H1 (cell line): Measurements from ENCODE around the gene MMP19. TPM values are rescaled to one million over a fixed set of nuclear protein-coding genes. Genes with fewer than 3 reads are reported as not detected.

Source experiments
- CTCF ChIA-PET: fragments of 300-600 bp; sonication (Branson Sonifier 250); formaldehyde crosslinking; loops from one replicate; lab custom pipeline; 2021; ENCODE audit not compliant: partially characterized antibody; lab: Charles Lee
- POLR2A ChIA-PET: fragments of 300-600 bp; sonication (Branson Sonifier 250); formaldehyde crosslinking; loops from one replicate; lab custom pipeline; 2021; ENCODE audit warnings: inconsistent platforms; ENCODE audit not compliant: partially characterized antibody; lab: Charles Lee
- DNase-seq, 2 experiments: peaks; one replicate each; pipeline versions ENCODE4 v3.0.0 to v3.0.0-alpha.2; 2010 to 2022; ENCODE audit warnings: low spot score in 2 of 2, low read depth in 1 of 2, mixed read lengths in 1 of 2
- FAIRE-seq: peaks from 2 replicates; lab custom pipeline; 2011; peaks lifted over from hg19 to GRCh38; lab: Jason Lieb, UNC
- H2AFZ ChIP-seq: 2 replicates; pipeline ENCODE4 v1.8.1; 2012; ENCODE audit warnings: low read length, inconsistent platforms
- H2AK5ac ChIP-seq: 2 replicates; pipeline ENCODE4 v1.6.1; 2013; ENCODE audit warnings: low read depth, low read length
- H2BK120ac ChIP-seq: replicated peaks from 2 replicates; pipeline ENCODE3; 2013; ENCODE audit warnings: low read depth, low read length, inconsistent platforms
- H2BK12ac ChIP-seq: 2 replicates; pipeline ENCODE4 v1.6.1; 2013; ENCODE audit warnings: low read depth, low read length
- H2BK15ac ChIP-seq: 2 replicates; pipeline ENCODE4 v1.6.1; 2013; ENCODE audit warnings: low read length
- H2BK20ac ChIP-seq: 2 replicates; pipeline ENCODE4 v1.6.1; 2013; ENCODE audit warnings: low read length
- H2BK5ac ChIP-seq: 2 replicates; pipeline ENCODE4 v1.6.1; 2013; ENCODE audit warnings: low read depth, low read length
- H3K14ac ChIP-seq: 2 replicates; pipeline ENCODE4 v1.6.1; 2013; ENCODE audit warnings: inconsistent platforms; ENCODE audit not compliant: insufficient read length
- H3K18ac ChIP-seq: 2 replicates; pipeline ENCODE4 v1.6.1; 2013; ENCODE audit warnings: low read length; ENCODE audit errors: extremely low read depth
- H3K23ac ChIP-seq: 2 replicates; pipeline ENCODE4 v1.6.1; 2013; ENCODE audit warnings: inconsistent platforms; ENCODE audit not compliant: insufficient read length
- H3K23me2 ChIP-seq: 2 replicates; pipeline ENCODE4 v1.6.1; 2013; ENCODE audit warnings: low read depth, low read length
- H3K27ac ChIP-seq: 2 replicates; pipeline ENCODE4 v1.6.1; 2011; ENCODE audit warnings: low read depth, low read length, inconsistent platforms
- H3K27me3 ChIP-seq, 4 experiments: replicated peaks in 1 of 4; 1 replicate in 1 of 4; 2 replicates in 3 of 4; pipeline versions ENCODE4 v1.6.1 to v1.8.1; 2011 to 2013; ENCODE audit warnings: low read length in 3 of 4, mild to moderate bottlenecking in 3 of 4, inconsistent platforms in 2 of 4, mixed read lengths in 2 of 4, moderate library complexity in 1 of 4; ENCODE audit not compliant: control insufficient read depth in 3 of 4, insufficient read depth in 3 of 4; ENCODE audit errors: extremely low read depth in 1 of 4
- H3K36me3 ChIP-seq, 4 experiments: 2 replicates each; pipeline versions ENCODE4 v1.6.1 to v1.8.1; 2011 to 2013; ENCODE audit warnings: mild to moderate bottlenecking in 4 of 4, low read length in 3 of 4, moderate library complexity in 2 of 4, control low read depth in 1 of 4, inconsistent platforms in 1 of 4; ENCODE audit not compliant: insufficient read depth in 4 of 4, control insufficient read depth in 2 of 4
- H3K4ac ChIP-seq: replicated peaks from 2 replicates; pipeline ENCODE3; 2013; ENCODE audit warnings: low read length, low read depth, mixed read lengths, inconsistent platforms; ENCODE audit not compliant: insufficient read length
- H3K4me1 ChIP-seq, 4 experiments: replicated peaks in 1 of 4; 1 replicate in 1 of 4; 2 replicates in 3 of 4; pipeline versions ENCODE4 v1.6.1 to v1.8.1; 2011 to 2013; ENCODE audit warnings: low read length in 3 of 4, inconsistent platforms in 2 of 4, mixed read lengths in 1 of 4; ENCODE audit not compliant: insufficient read depth in 4 of 4, control insufficient read depth in 3 of 4
- H3K4me2 ChIP-seq, 2 experiments: 2 replicates each; pipeline versions ENCODE4 v1.6.1 to v1.8.1; 2011 to 2013; ENCODE audit warnings: low read depth in 2 of 2, low read length in 2 of 2, control low read depth in 1 of 2, inconsistent platforms in 1 of 2, mild to moderate bottlenecking in 1 of 2; ENCODE audit not compliant: insufficient read depth in 1 of 2
- H3K4me3 ChIP-seq, 4 experiments: fragments of 200-600, 300-600 bp in 1 of 4; sonication (generic), shearing (Covaris generic), sonication (Bioruptor Twin) in 1 of 4; 2 replicates each; pipeline versions ENCODE4 v1.5.1 to v1.8.1; 2011 to 2016; ENCODE audit warnings: low read length in 4 of 4, low read depth in 3 of 4, control low read depth in 2 of 4, inconsistent platforms in 2 of 4, mild to moderate bottlenecking in 2 of 4, mixed read lengths in 1 of 4, moderate library complexity in 1 of 4; ENCODE audit not compliant: insufficient read depth in 2 of 4; ENCODE audit errors: extremely low read depth in 1 of 4
- H3K56ac ChIP-seq: replicated peaks from 2 replicates; pipeline ENCODE3; 2013; ENCODE audit warnings: low read depth, mild to moderate bottlenecking, mixed read lengths, low read length, inconsistent platforms; ENCODE audit not compliant: insufficient read length
- H3K79me1 ChIP-seq: 2 replicates; pipeline ENCODE4 v1.6.1; 2013; ENCODE audit warnings: low read depth, low read length, control low read depth
- H3K79me2 ChIP-seq, 2 experiments: 2 replicates each; pipeline versions ENCODE4 v1.6.1 to v1.8.1; 2012 to 2013; ENCODE audit warnings: low read length in 2 of 2, mild to moderate bottlenecking in 2 of 2, inconsistent platforms in 1 of 2; ENCODE audit not compliant: insufficient read depth in 2 of 2, control insufficient read depth in 1 of 2
- H3K9ac ChIP-seq, 4 experiments: replicated peaks in 1 of 4; 1 replicate in 1 of 4; 2 replicates in 3 of 4; pipeline versions ENCODE4 v1.6.1 to v1.8.1; 2011 to 2013; ENCODE audit warnings: low read depth in 3 of 4, low read length in 3 of 4, control low read depth in 2 of 4, mild to moderate bottlenecking in 2 of 4, moderate library complexity in 2 of 4, inconsistent platforms in 1 of 4; ENCODE audit errors: extremely low read depth in 1 of 4
- H3K9me3 ChIP-seq, 2 experiments: 2 replicates each; pipeline versions ENCODE4 v1.6.1 to v1.8.1; 2012 to 2013; ENCODE audit warnings: mild to moderate bottlenecking in 2 of 2, moderate library complexity in 2 of 2, control low read depth in 1 of 2, inconsistent platforms in 1 of 2, low read depth in 1 of 2, low read length in 1 of 2, mixed read lengths in 1 of 2; ENCODE audit not compliant: insufficient read depth in 2 of 2
- H4K20me1 ChIP-seq, 2 experiments: replicated peaks in 1 of 2; 2 replicates each; pipeline versions ENCODE3 to v1.8.1; 2011 to 2013; ENCODE audit warnings: inconsistent platforms in 2 of 2, low read length in 2 of 2, mild to moderate bottlenecking in 1 of 2; ENCODE audit not compliant: insufficient read depth in 2 of 2, control insufficient read depth in 1 of 2
- H4K5ac ChIP-seq: 2 replicates; pipeline ENCODE4 v1.6.1; 2013; ENCODE audit warnings: low read length, low read depth, mixed read lengths, inconsistent platforms; ENCODE audit not compliant: insufficient read length
- H4K8ac ChIP-seq: 2 replicates; pipeline ENCODE4 v1.8.0; 2013; ENCODE audit warnings: mild to moderate bottlenecking, moderate library complexity, low read length, inconsistent platforms; ENCODE audit not compliant: insufficient read depth; ENCODE audit errors: extremely low read depth
- H4K91ac ChIP-seq: replicated peaks from 2 replicates; pipeline ENCODE3; 2013; ENCODE audit warnings: low read length, mixed read lengths, inconsistent platforms; ENCODE audit not compliant: insufficient read length
- ATF3 ChIP-seq: IDR thresholded peaks from 2 replicates; pipeline ENCODE4 v1.6.1; 2011; ENCODE audit warnings: low read depth, mild to moderate bottlenecking, low read length; ENCODE audit not compliant: insufficient read depth
- CBX8 ChIP-seq: fragments of 300-800, 300-1000 bp; sonication (generic); IDR thresholded peaks from 2 replicates; pipeline ENCODE4 v1.7.1; 2016; ENCODE audit warnings: low read depth, low read length, borderline replicate concordance
- EGR1 ChIP-seq: IDR thresholded peaks from 2 replicates; pipeline ENCODE4 v1.6.1; 2011; ENCODE audit warnings: low read depth, low read length, borderline replicate concordance
- EP300 ChIP-seq, 2 experiments: IDR thresholded peaks; 1 replicate in 1 of 2; 2 replicates in 1 of 2; pipeline ENCODE4 v1.6.1; 2011 to 2012; ENCODE audit warnings: low read depth in 2 of 2, low read length in 2 of 2, mild to moderate bottlenecking in 2 of 2, borderline replicate concordance in 1 of 2, inconsistent platforms in 1 of 2, moderate library complexity in 1 of 2
- NRF1 ChIP-seq: IDR thresholded peaks from 2 replicates; pipeline ENCODE4 v1.6.1; 2011; ENCODE audit warnings: mild to moderate bottlenecking, low read depth, low read length, improper control_type of control experiment
- RNF2 ChIP-seq: fragments of 200-900, 300-1000 bp; sonication (generic); IDR thresholded peaks from 2 replicates; pipeline ENCODE4 v1.7.1; 2016; ENCODE audit warnings: borderline replicate concordance, low read depth, mild to moderate bottlenecking, antibody characterized with exemption, low read length; ENCODE audit not compliant: poor library complexity, severe bottlenecking; ENCODE audit errors: missing control alignments
- RXRA ChIP-seq: IDR thresholded peaks from 2 replicates; pipeline ENCODE4 v1.6.1; 2011; ENCODE audit warnings: low read depth, mild to moderate bottlenecking, low read length, moderate library complexity; ENCODE audit not compliant: insufficient read depth
- SIN3A ChIP-seq, 2 experiments: IDR thresholded peaks in 1 of 2; conservative IDR thresholded peaks in 1 of 2; 2 replicates each; pipeline ENCODE4 v1.6.1; 2011 to 2012; ENCODE audit warnings: low read length in 2 of 2, improper control_type of control experiment in 1 of 2, low read depth in 1 of 2, mild to moderate bottlenecking in 1 of 2
- SUZ12 ChIP-seq: fragments of 200-600 bp; sonication (generic); IDR thresholded peaks from 2 replicates; pipeline ENCODE4 v1.6.1; 2012; ENCODE audit warnings: mild to moderate bottlenecking, inconsistent platforms, low read length, moderate library complexity, mixed read lengths
- TCF12 ChIP-seq: IDR thresholded peaks from 2 replicates; pipeline ENCODE4 v1.6.1; 2011; ENCODE audit warnings: low read depth, mild to moderate bottlenecking, low read length
- WGBS, 2 experiments: shearing (Covaris generic) in 1 of 2; methylation state at CpG; one replicate each; pipeline versions ENCODE4 v1.1.6 to v1.1.7; 2013 to 2015; ENCODE audit warnings: low lambda C conversion rate in 2 of 2, mixed read lengths in 2 of 2, inconsistent platforms in 1 of 2, low coverage in 1 of 2, missing lambda C conversion rate in 1 of 2; ENCODE audit not compliant: insufficient replicate concordance in 2 of 2, insufficient coverage in 1 of 2, insufficient read length in 1 of 2; ENCODE audit errors: extremely low coverage in 1 of 2, missing lambda C conversion rate in 1 of 2; 5-methylcytosine and 5-hydroxymethylcytosine counted together
- polyA plus RNA-seq, 7 experiments: library from polyadenylated mRNA; depleted of rRNA in 3 of 7; stranded (reverse) in 5 of 7; unstranded in 2 of 7; fragments of >200 nt in 5 of 7; fragments of 200-250 nt in 2 of 7; gene quantifications; 1 replicate in 5 of 7; 2 replicates in 1 of 7; 4 replicates in 1 of 7; pipeline versions ENCODE4 v1.2.1 to v1.2.3, GENCODE V29; 2011 to 2013; ENCODE audit warnings: missing spikeins in 2 of 7, mixed read lengths in 2 of 7
- total RNA-seq: library from RNA; stranded (reverse); fragmentation: NEBNext Ultra II Directional; extraction: Animal tissue kit (Norgen Biotek cat#: 25700); gene quantifications from 2 replicates; pipeline ENCODE4 v1.2.1, GENCODE V29; 2021

Gene MMP19
- total and polyA plus RNA-seq, 2 of the 8 experiments (the other 6 are each of a cell fraction or from before 2014, with no cell fraction given), result 2.7 to 3.3 TPM

- Histone ChIP-seq H3K9ac (0 out of 7 replicates have a peak overlapping the region, but pooled peaks of 1 of the 4 experiments have one; percentile 13), H3K27me3 (no peaks in the 10 kb centered on the region), H3K23ac (no peak overlapping the region), H4K20me1 (peaks cover 4 to 10% of the 10 kb centered on the region in 2 experiments), H3K56ac (no peak overlapping the region), H3K9me3 (no peaks in the 10 kb centered on the region), H2BK15ac (no peak overlapping the region), H3K27ac (no peak overlapping the region), H2BK5ac (no peak overlapping the region), H3K4ac (no peak overlapping the region), H3K36me3 (peaks cover 0 to 23% (median 3%) of the 10 kb centered on the region in 4 experiments; a peak in 5 of 8 replicates), H3K4me3 (no peak overlapping the region), H4K8ac (no peak overlapping the region), H3K4me2 (peak overlapping the region; percentile 16 to 61; a peak in 2 of 4 replicates), H3K23me2 (peaks cover 2% of the 10 kb centered on the region; the same call in 1 of the 2 replicates), H3K79me2 (peaks cover 49 to 99% of the 10 kb centered on the region in 2 experiments), H2AFZ (no peak overlapping the region), H2BK120ac (no peak overlapping the region), H2BK20ac (no peak overlapping the region), H2BK12ac (no peak overlapping the region), H2AK5ac (no peak overlapping the region), H3K4me1 (peaks cover 0 to 9% (median 4%) of the 10 kb centered on the region in 4 experiments; a peak in 5 of 7 replicates), H3K79me1 (peaks cover 5% of the 10 kb centered on the region; the same call in 1 of the 2 replicates), H3K18ac (no peak overlapping the region), H3K14ac (no peak overlapping the region), H4K91ac (no peak overlapping the region), H4K5ac (no peak overlapping the region)
- whole genome bisulfite sequencing, 2 experiments, result 39% methylated on average over 1 of the region's 1 CpG; no CpG with 5 or more reads in 1 of the 2 experiments
- DNase-seq (no peak), FAIRE-seq (no peak)
- CTCF ChIA-PET, result interaction anchor here (1.0 to 18.0 kb wide), 5 partner anchors 12 to 218 kb away, joined by 4 to 224 read pairs (median 5); partner anchors contain the start of gene GDF11
- POLR2A ChIA-PET, result interaction anchor here (0.9 to 14.0 kb wide), 14 partner anchors 10 to 146 kb away, joined by 3 to 133 read pairs (median 3); partner anchors contain the start of genes GDF11, ORMDL2 and SARNP
- TF ChIP-seq NRF1 (no peak), SUZ12 (no peak), TCF12 (no peak), RXRA (no peak), EP300 (IDR thresholded peaks at IDR 0.05; ENCODE audit: borderline replicate concordance in 1 of 2, low read depth in 2 of 2, low read length in 2 of 2) (no peak), SIN3A (conservative IDR thresholded peaks at IDR 0.05 in 1 of 2, IDR thresholded peaks at IDR 0.05 in 1 of 2; ENCODE audit: low read depth in 1 of 2, low read length in 2 of 2) (no peak), RNF2 (no peak), CBX8 (no peak), ATF3 (no peak), EGR1 (no peak)
These were observed 30.6 kb downstream of the MMP19 start for GRCh38 chr12:55812088-55812487.
